Endothelial cell of umbilical vein (primary cell): ENCODE data around the gene GRM6.

ENCODE experiments used
- CTCF ChIP-seq, 2 donors: IDR thresholded peaks; 1 replicate in 1 of 2; 2 replicates in 1 of 2; pipeline ENCODE4 v1.5.1; 2011; ENCODE audit warnings: low read length in 2 of 2, mild to moderate bottlenecking in 2 of 2, moderate library complexity in 2 of 2, control low read depth in 1 of 2, inconsistent platforms in 1 of 2, low read depth in 1 of 2; ENCODE audit not compliant: insufficient read depth in 1 of 2; ENCODE audit errors: extremely low read depth in 1 of 2
- FOS ChIP-seq: IDR thresholded peaks from 2 replicates; pipeline ENCODE4 v1.6.1; 2011; ENCODE audit warnings: mild to moderate bottlenecking, low read length, moderate library complexity, borderline replicate concordance; ENCODE audit not compliant: insufficient read depth
- MYC ChIP-seq: IDR thresholded peaks from one replicate; pipeline ENCODE4 v1.6.1; 2011; ENCODE audit warnings: mild to moderate bottlenecking, low read depth, low read length

- no peak for TF ChIP-seq CTCF (IDR thresholded peaks at IDR 0.05; ENCODE audit: extremely low read depth in 1 of 2, insufficient read depth in 1 of 2, low read depth in 1 of 2, low read length in 2 of 2)
- TF ChIP-seq FOS: no peak
- TF ChIP-seq MYC: no peak
Observed at GRCh38 chr5:178992291-178992895, 2.7 kb downstream of the GRM6 start.
